K562 (cell line): ENCODE data around the gene WDR27. TPM values are rescaled to one million over a fixed set of nuclear protein-coding genes. Genes with fewer than 3 reads are reported as not detected.

Experiments used
- ATAC-seq: fragments of 200-7000 bp; cut with Tn5 transposase; 3 replicates; pipeline ENCODE4 v1.9.1; 2020; ENCODE audit warnings: moderate library complexity
- BruUV-seq: library from RNA; stranded (reverse); fragments of 400-500 nt; replicated peaks from 2 replicates; lab custom pipeline; 2021; lab: Mats Ljungman, UMichigan
- CTCF ChIA-PET: fragments of 300-600 bp; formaldehyde crosslinking; extraction: SDS; loops from one replicate; lab custom pipeline; 2021; ENCODE audit warnings: low intra/inter-chr PET ratio; lab: Yijun Ruan, JAX
- POLR2A ChIA-PET: fragments of 300-600, 350-650 bp; sonication (Branson Sonifier 250); formaldehyde crosslinking; extraction: SDS; loops from one replicate; lab custom pipeline; 2021; ENCODE audit warnings: antibody characterized with exemption, inconsistent platforms; lab: Yijun Ruan, JAX
- DNase-seq, 4 experiments: peaks; one replicate each; pipeline versions ENCODE4 v3.0.0 to v3.0.0-alpha.2; 2011 to 2018; ENCODE audit warnings: low spot score in 3 of 4, mixed read lengths in 3 of 4; ENCODE audit errors: extremely low read depth in 1 of 4
- FAIRE-seq: peaks from 2 replicates; lab custom pipeline; 2011; peaks lifted over from hg19 to GRCh38; lab: Jason Lieb, UNC
- H2AFZ ChIP-seq: 2 replicates; pipeline ENCODE4 v1.6.0; 2011; ENCODE audit warnings: low read depth, low read length, control low read depth, inconsistent platforms
- H3K27ac ChIP-seq: fragments of 200-600 bp; 3 replicates; pipeline ENCODE4 v1.8.0; 2011; ENCODE audit warnings: low read depth, mild to moderate bottlenecking, control low read depth, inconsistent platforms, low read length, moderate library complexity, mixed read lengths; ENCODE audit errors: extremely low read depth
- H3K27me3 ChIP-seq, 2 experiments: fragments of 300-600 bp in 1 of 2; 2 replicates in 1 of 2; 3 replicates in 1 of 2; pipeline versions ENCODE4 v1.6.0 to v1.8.0; 2011; ENCODE audit warnings: inconsistent platforms in 2 of 2, low read length in 2 of 2, mild to moderate bottlenecking in 1 of 2, mixed read lengths in 1 of 2, moderate library complexity in 1 of 2; ENCODE audit not compliant: control insufficient read depth in 2 of 2, insufficient read depth in 2 of 2
- H3K36me3 ChIP-seq: fragments of 300-600 bp; 3 replicates; pipeline ENCODE4 v1.8.0; 2011; ENCODE audit warnings: mild to moderate bottlenecking, low read length, inconsistent platforms; ENCODE audit not compliant: control insufficient read depth, insufficient read depth
- H3K4me1 ChIP-seq, 2 experiments: fragments of 200-600 bp in 1 of 2; replicated peaks in 1 of 2; 2 replicates in 1 of 2; 3 replicates in 1 of 2; pipeline versions ENCODE4 v1.5.1 to v1.8.0; 2011; ENCODE audit warnings: inconsistent platforms in 2 of 2, low read length in 2 of 2, mild to moderate bottlenecking in 1 of 2, mixed read lengths in 1 of 2, moderate library complexity in 1 of 2; ENCODE audit not compliant: control insufficient read depth in 2 of 2, insufficient read depth in 2 of 2
- H3K4me2 ChIP-seq: 2 replicates; pipeline ENCODE4 v1.6.1; 2011; ENCODE audit warnings: low read length, control low read depth, inconsistent platforms, mixed read lengths; ENCODE audit not compliant: insufficient read depth
- H3K4me3 ChIP-seq: fragments of 200-600 bp; sonication (generic), shearing (Covaris generic); 2 replicates; pipeline ENCODE4 v1.5.1; 2016; ENCODE audit warnings: control low read depth, inconsistent platforms
- H3K79me2 ChIP-seq: fragments of 200-600 bp; 3 replicates; pipeline ENCODE4 v1.8.0; 2011; ENCODE audit warnings: low read length, inconsistent platforms; ENCODE audit not compliant: control insufficient read depth, insufficient read depth
- H3K9ac ChIP-seq, 2 experiments: 2 replicates each; pipeline versions ENCODE4 v1.6.0 to v1.6.1; 2011; ENCODE audit warnings: low read depth in 2 of 2, low read length in 2 of 2, control low read depth in 1 of 2, inconsistent platforms in 1 of 2, mild to moderate bottlenecking in 1 of 2, mixed read lengths in 1 of 2; ENCODE audit not compliant: insufficient read depth in 1 of 2
- H3K9me1 ChIP-seq: one replicate; pipeline ENCODE4 v1.6.0; 2011; ENCODE audit warnings: inconsistent platforms, mild to moderate bottlenecking, low read length, moderate library complexity; ENCODE audit not compliant: control insufficient read depth, insufficient read depth
- H3K9me3 ChIP-seq: replicated peaks from 2 replicates; pipeline ENCODE4 v1.5.1; 2011; ENCODE audit warnings: low read depth, low read length, inconsistent platforms; ENCODE audit not compliant: control insufficient read depth, insufficient read depth
- H4K20me1 ChIP-seq: replicated peaks from 2 replicates; pipeline ENCODE4 v1.6.1; 2011; ENCODE audit warnings: low read length, inconsistent platforms, mixed read lengths; ENCODE audit not compliant: control insufficient read depth, insufficient read depth
- ILF3 ChIP-seq: fragments of 450-650 bp; IDR thresholded peaks from 2 replicates; pipeline ENCODE4 v1.6.1; 2018; ENCODE audit warnings: antibody characterized with exemption, mild to moderate bottlenecking, moderate library complexity, borderline replicate concordance
- TAF9B ChIP-seq: fragments of 450-650 bp; IDR thresholded peaks from 2 replicates; pipeline ENCODE4 v1.6.1; 2018; ENCODE audit warnings: mild to moderate bottlenecking; ENCODE audit not compliant: partially characterized antibody
- WGBS: fragments of 100-300 bp; shearing (Covaris generic); methylation state at CpG from one replicate; pipeline ENCODE4 v1.1.6; 2016; ENCODE audit warnings: low coverage, mixed read lengths; ENCODE audit not compliant: insufficient coverage; ENCODE audit errors: missing lambda C conversion rate; 5-methylcytosine and 5-hydroxymethylcytosine counted together
- in situ Hi-C: fragments of 300-500 bp; cut with MboI; formaldehyde crosslinking; loops from 4 replicates; pipeline ENCODE4 v1.15.0; 2018; ENCODE audit warnings: inconsistent platforms, mixed read lengths
- intact Hi-C: fragments of 100-400 bp; cut with micrococcal nuclease; formaldehyde crosslinking; loops from 2 replicates; pipeline ENCODE4 v1.14.2; 2022
- polyA plus RNA-seq, 8 experiments: library from polyadenylated mRNA; depleted of rRNA in 4 of 8; stranded (reverse) in 5 of 8; unstranded in 3 of 8; fragments of >200 nt; fragmentation: Nextera tagmentation in 2 of 8; fragmentation: Illumina TruSeq in 1 of 8; extraction: Ambion mirVana in 2 of 8; extraction: Trizol in 1 of 8; gene quantifications; 2 replicates each; pipeline versions ENCODE4 v1.2.1 to v1.2.3, GENCODE V29; 2011 to 2014; ENCODE audit warnings: inconsistent platforms in 1 of 8, missing spikeins in 1 of 8
- total RNA-seq, 7 experiments: library from RNA; depleted of rRNA in 6 of 7; stranded (reverse); fragments of >200 nt in 6 of 7; fragmentation: Illumina TruSeq in 2 of 7; extraction: Trizol in 2 of 7; gene quantifications; 2 replicates each; pipeline versions ENCODE4 v1.2.1 to v1.2.3, GENCODE V29; 2011 to 2021; ENCODE audit warnings: low replicate concordance in 1 of 7
- TF ChIP-seq, protein P1 (sequence below), 3 experiments: IDR thresholded peaks in 2 of 3; conservative IDR thresholded peaks in 1 of 3; 2 replicates each; pipeline ENCODE4 v1.5.1; 2011 to 2012; ENCODE audit warnings: low read length in 3 of 3, mild to moderate bottlenecking in 3 of 3, control low read depth in 2 of 3, improper control_type of control experiment in 1 of 3, inconsistent platforms in 1 of 3, low read depth in 1 of 3, mixed read lengths in 1 of 3, moderate library complexity in 1 of 3; ENCODE audit not compliant: insufficient read depth in 2 of 3

The WDR27 gene
- total and polyA plus RNA-seq, 9 of the 15 experiments (the other 6 are each of a cell fraction or from before 2014, with no cell fraction given), result 4.3 to 77.2 (median 22.7) TPM

- 32% methylated on average over 27 of the region's 27 CpGs for WGBS
- intact Hi-C loops, result no loop called here
- Histone ChIP-seq H3K36me3 (no peaks in the 10 kb centered on the region), H3K9me3 (no peaks in the 10 kb centered on the region), H3K9me1 (no peaks in the 10 kb centered on the region), H3K4me3 (no peak overlapping the region), H3K4me2 (no peak overlapping the region), H2AFZ (no peak overlapping the region), H3K27me3 (peaks cover 0 to 27% of the 10 kb centered on the region in 2 experiments; a peak in 3 of 5 replicates), H3K79me2 (peaks cover 2% of the 10 kb centered on the region; the same call in 1 of the 3 replicates), H3K9ac (no peak overlapping the region), H3K27ac (no peak overlapping the region), H3K4me1 (peaks cover 3 to 15% of the 10 kb centered on the region in 2 experiments; a peak in 2 of 5 replicates), H4K20me1 (no peaks in the 10 kb centered on the region)
- DNase-seq, result no peak
- no peak for ATAC-seq
- CTCF ChIA-PET, result no interaction called here
- POLR2A ChIA-PET, result no interaction called here
- in situ Hi-C loops, result no loop called here
- no peak for FAIRE-seq
- TF ChIP-seq TAF9B, result no peak
- no TSS peak for BruUV-seq
These were observed 255.9 kb downstream of the WDR27 start for GRCh38 chr6:169445661-169446581.

DNA sequence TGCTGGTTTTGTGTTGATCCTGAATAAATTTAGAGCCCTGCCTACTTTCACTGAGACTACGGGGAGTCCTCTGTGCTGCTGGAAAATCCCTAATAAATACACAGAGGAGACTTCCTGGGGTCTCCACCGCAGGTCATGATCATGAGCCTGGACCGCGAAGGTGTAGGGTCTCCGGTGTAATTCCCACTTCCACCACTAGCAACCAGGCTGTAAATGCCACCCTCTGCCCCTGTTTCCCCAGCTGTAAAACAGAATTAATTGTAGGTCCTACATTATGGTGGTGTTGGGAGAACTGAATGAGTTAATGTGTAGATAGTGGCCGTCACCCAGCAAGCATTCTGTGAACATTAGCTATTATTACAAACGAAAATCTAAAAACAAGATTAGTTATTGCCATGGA is 256.6 kb downstream of the WDR27 start:
- Histone ChIP-seq H3K27ac (no peak overlapping the region), H3K79me2 (no peaks in the 10 kb centered on the region), H2AFZ (no peak overlapping the region), H3K9ac (no peak overlapping the region), H3K9me1 (no peaks in the 10 kb centered on the region), H3K4me1 (peaks cover 0 to 12% of the 10 kb centered on the region in 2 experiments; a peak in 1 of 5 replicates), H3K4me3 (no peak overlapping the region), H3K27me3 (peaks cover 0 to 27% of the 10 kb centered on the region in 2 experiments; a peak in 3 of 5 replicates), H3K4me2 (no peak overlapping the region), H4K20me1 (no peaks in the 10 kb centered on the region), H3K9me3 (no peaks in the 10 kb centered on the region), H3K36me3 (no peaks in the 10 kb centered on the region)
- BruUV-seq, result no TSS peak
- intact Hi-C loops, result no loop called here
- ChIA-PET CTCF (no interaction called here), POLR2A (no interaction called here)
- DNase-seq (peak in 1 of 4 experiments; percentile 30), FAIRE-seq (peak; percentile 29), ATAC-seq (peak; percentile 67)
- in situ Hi-C loops, result no loop called here
- TF ChIP-seq, protein P1, sequence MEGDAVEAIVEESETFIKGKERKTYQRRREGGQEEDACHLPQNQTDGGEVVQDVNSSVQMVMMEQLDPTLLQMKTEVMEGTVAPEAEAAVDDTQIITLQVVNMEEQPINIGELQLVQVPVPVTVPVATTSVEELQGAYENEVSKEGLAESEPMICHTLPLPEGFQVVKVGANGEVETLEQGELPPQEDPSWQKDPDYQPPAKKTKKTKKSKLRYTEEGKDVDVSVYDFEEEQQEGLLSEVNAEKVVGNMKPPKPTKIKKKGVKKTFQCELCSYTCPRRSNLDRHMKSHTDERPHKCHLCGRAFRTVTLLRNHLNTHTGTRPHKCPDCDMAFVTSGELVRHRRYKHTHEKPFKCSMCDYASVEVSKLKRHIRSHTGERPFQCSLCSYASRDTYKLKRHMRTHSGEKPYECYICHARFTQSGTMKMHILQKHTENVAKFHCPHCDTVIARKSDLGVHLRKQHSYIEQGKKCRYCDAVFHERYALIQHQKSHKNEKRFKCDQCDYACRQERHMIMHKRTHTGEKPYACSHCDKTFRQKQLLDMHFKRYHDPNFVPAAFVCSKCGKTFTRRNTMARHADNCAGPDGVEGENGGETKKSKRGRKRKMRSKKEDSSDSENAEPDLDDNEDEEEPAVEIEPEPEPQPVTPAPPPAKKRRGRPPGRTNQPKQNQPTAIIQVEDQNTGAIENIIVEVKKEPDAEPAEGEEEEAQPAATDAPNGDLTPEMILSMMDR (IDR thresholded peaks at IDR 0.05 in 2 of 3, conservative IDR thresholded peaks at IDR 0.05 in 1 of 3; ENCODE audit: insufficient read depth in 2 of 3, low read depth in 1 of 3, low read length in 3 of 3), result peak in 2 of 3 experiments; percentile 15 to 36; a peak in 2 of 6 replicates
- TF ChIP-seq ILF3, result no peak
- 42% methylated on average over 7 of the region's 7 CpGs for WGBS
